SKM-1 treated with dmso at 0.1 percent for 144 hours (cell line): ENCODE measurements around the gene ETNPPL.

Experiments
- DNase-seq: peaks from one replicate; lab custom pipeline; 2025; ENCODE audit not compliant: unreplicated experiment; lab: John Stamatoyannopoulos, UW

ETNPPL gene

GRCh38 chr4:108762559-108763225, at the start of gene ETNPPL:
Gene ETNPPL, minus strand, starts transcription at chr4:108763053. Its CDS starts 155 bp downstream, at chr4:108762898.
- DNase-seq: peak; percentile 23

GRCh38 chr4:108811486-108811885, 48.6 kb upstream of the ETNPPL start:
- no peak for DNase-seq

GRCh38 chr4:108810087-108810486, 47.2 kb upstream of the ETNPPL start:
- no peak for DNase-seq

- DNase-seq: no peak
Observed at GRCh38 chr4:108804648-108805273, 41.9 kb upstream of the ETNPPL start.

DNA sequence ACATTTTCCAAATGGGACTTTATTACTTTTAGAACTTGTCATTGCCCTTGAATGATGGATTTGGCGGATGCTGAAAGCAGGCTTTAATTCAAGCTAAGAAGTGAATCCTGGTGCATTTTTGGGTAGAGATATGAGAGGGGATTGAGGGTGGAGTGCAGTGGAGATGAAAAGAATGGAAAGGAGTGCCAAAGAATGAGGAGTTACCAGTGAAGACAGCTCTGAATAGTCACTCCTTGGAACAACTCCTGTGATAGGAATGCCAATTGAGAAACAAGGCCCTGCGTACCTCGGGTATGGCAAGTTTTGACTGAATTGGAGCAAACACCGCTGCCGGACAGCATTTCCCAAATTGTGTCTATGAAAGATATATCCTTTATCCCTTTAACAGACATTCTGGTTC, 36.5 kb upstream of the ETNPPL start:
- DNase-seq: no peak

GRCh38 chr4:108796173-108796572, 33.3 kb upstream of the ETNPPL start:
- no peak for DNase-seq

GRCh38 chr4:108795733-108796132, 32.9 kb upstream of the ETNPPL start:
- no peak for DNase-seq

DNA sequence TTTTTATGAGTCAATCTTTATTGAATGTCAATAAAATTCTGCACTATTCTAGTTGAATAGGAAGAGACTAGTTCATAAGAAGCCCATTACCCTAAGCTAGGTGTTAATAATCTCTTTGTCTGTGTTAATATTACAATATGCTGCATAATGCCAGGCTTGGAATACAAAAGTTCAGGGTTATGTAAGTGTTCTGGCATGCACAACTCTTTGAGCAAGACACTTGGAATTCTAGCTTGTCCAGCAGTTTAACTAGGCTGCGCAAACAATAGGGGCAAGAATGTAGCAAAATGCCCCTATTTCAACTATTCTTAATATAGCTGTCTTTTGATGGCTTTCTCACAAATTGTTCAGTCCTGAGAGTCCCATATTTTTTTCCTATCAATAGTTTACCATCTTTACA, 31.3 kb upstream of the ETNPPL start:
- DNase-seq: no peak

DNA sequence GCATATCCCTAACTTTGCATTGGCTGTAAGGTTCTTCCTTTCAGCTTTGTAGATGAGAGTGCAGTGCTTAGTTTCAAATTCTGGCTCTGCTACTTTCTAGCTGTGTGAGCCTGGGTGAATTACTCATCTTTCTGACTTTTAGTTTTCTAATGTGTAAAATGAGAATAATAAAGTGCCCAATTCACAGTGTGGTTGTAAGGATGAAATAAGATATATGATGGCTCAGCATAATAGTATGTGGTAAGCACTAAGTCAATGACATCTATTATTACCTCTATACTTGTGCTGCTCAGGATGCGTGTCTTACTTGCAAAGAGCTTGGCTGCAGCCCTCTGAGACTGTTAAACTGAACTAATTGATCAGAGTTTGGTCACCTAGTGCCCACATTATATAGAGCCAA, 30.6 kb upstream of the ETNPPL start:
- no peak for DNase-seq

- DNase-seq: no peak
Observed at GRCh38 chr4:108788731-108789130, 25.9 kb upstream of the ETNPPL start.

- no peak for DNase-seq
Observed at GRCh38 chr4:108787724-108788123, 24.9 kb upstream of the ETNPPL start.

- DNase-seq: no peak
Observed at GRCh38 chr4:108787106-108787505, 24.3 kb upstream of the ETNPPL start.

DNA sequence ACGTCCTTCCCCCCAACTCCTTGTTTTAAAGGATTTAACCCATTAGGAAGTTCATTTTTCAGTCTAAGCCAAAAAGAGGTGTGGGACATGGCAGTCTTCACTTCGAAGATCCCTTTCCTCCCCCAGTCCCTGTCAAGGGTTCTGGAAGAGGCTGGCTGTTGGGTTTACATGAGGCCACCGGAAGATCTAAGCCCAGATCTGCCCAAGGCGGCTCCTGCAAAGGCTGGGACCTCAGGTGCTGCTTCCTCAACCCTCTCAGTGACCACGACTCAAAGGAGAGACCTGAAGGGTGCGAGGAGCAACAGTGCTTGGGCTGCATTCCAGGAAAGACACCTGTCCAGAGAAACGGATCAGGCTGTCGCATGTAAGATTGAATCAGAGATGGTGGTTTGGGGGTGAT, 23.5 kb upstream of the ETNPPL start:
- DNase-seq: no peak

GRCh38 chr4:108783665-108784463, 21.0 kb upstream of the ETNPPL start:
- DNase-seq: no peak

DNA sequence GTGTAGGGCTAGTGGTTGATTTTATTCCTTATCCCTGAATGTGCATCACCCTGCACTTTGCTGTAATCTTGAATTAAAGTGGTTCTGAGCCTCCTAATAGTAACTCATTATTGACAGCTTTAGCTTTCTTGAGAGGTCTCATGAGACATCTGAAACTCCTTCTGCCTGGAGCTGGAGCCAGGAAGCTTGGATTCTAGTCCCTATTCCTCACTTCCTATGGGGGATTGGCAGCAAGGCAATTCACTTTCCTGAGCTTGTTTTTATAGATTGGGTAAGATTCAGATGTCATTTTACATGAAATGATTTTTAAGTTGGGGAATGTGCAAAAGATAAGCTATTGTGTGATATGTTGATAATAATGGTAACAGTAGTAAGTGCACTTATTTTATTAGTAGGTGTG, 17.1 kb upstream of the ETNPPL start:
- DNase-seq: no peak

GRCh38 chr4:108777388-108777787, 14.5 kb upstream of the ETNPPL start:
- DNase-seq: no peak

DNA sequence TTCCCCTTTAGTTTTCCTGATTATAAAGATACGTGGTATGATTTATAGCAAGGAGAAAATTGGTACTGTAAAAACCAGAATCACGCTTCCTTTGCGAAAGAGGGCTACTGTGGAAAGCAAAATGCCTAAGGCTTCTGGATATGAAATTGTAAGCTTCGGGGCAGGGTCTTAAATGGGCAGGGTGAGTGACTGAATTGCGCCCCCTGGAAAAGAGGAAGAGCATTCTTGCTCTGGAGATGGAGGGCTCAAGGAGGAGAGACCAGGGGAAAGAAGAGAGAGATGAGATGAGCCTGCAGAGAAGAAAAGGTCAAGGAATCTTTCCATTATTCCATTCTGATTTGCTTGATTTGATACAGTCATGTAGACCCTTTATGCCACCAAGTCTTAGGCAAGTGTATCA, 13.1 kb upstream of the ETNPPL start:
- no peak for DNase-seq

GRCh38 chr4:108774809-108775530, 12.1 kb upstream of the ETNPPL start:
- DNase-seq: no peak

DNA sequence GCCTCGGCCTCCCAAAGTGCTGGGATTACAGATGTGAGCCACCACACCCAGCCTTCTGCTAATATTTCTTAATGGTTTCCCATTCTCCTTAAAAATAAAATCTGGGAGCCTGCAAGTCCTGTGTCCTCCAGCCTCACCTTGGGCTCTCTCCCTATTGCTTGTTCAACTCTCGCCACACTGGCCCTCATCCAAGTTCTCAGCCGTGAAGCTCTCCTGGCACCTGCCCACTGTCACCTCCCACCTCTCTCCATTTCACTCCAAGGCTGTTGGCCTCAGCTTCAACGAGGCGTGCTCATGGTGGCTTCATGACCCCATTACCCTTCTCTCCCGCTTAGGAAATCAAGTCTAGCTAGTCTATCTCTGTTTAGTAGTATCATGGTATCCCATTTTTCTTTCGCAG, 9.5 kb upstream of the ETNPPL start:
- no peak for DNase-seq

DNA sequence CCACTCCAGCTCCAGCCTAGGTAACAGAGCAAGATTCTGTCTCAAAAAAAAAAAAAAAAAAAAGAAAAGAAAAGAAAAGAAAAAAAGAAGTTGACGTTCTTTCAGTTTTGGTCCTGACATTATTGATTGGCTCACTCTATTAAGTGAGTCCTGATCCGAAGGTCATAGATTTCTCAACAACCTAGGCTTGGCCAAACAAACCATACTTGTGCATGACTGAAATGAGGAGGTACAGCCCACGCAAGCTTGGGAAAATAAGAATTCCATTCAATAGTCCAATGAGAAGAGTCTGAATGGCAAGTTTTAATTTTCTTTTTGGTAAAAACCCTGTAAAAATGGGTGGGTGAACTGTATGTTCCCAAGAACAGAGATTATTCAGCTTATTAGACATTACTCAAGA, 3.2 kb upstream of the ETNPPL start:
- no peak for DNase-seq

GRCh38 chr4:108763986-108764385, 1.1 kb upstream of the ETNPPL start:
- DNase-seq: no peak

GRCh38 chr4:108763226-108763593, 357 bp upstream of the ETNPPL start:
- no peak for DNase-seq
